Loucy (cell line): ENCODE data around the gene ERO1A.

Experiments used
- CTCF ChIP-seq: fragments of 200-600 bp; sonication (generic); conservative IDR thresholded peaks from 2 replicates; pipeline ENCODE4 v1.5.1; 2014; ENCODE audit warnings: mild to moderate bottlenecking, antibody characterized with exemption, low read length
- EZH2phosphoT487 ChIP-seq: fragments of 200-600 bp; IDR thresholded peaks from 2 replicates; pipeline ENCODE4 v1.6.1; 2018; ENCODE audit warnings: antibody characterized with exemption, mild to moderate bottlenecking, moderate library complexity, borderline replicate concordance

- no peak for TF ChIP-seq CTCF
- TF ChIP-seq EZH2phosphoT487: no peak
These were observed 96.8 kb downstream of the ERO1A start for GRCh38 chr14:52598568-52598967.
